Measurements from ENCODE around the gene COLEC12. TPM values are rescaled to one million over a fixed set of nuclear protein-coding genes. Genes with fewer than 3 reads are reported as not detected.

Gene COLEC12
- total RNA-seq, 1 donor from 2014 or later, result 7.3 TPM

- no peak for DNase-seq
- Histone ChIP-seq H3K27ac (replicated peaks) (no peak overlapping the region), H3K9me3 (replicated peaks) (no peaks in the 10 kb centered on the region), H3K4me1 (peaks cover 22% of the 10 kb centered on the region), H3K27me3 (ENCODE audit: low read depth) (no peaks in the 10 kb centered on the region), H3K36me3 (no peaks in the 10 kb centered on the region), H3K4me3 (no peak overlapping the region)
- TF ChIP-seq CTCF (IDR thresholded peaks at IDR 0.05; ENCODE audit: borderline replicate concordance), result no peak
- intact Hi-C loops (cut with micrococcal nuclease), result no loop called here
Observed at GRCh38 chr18:320155-320554, 180.3 kb downstream of the COLEC12 start.

- Histone ChIP-seq H3K4me3 (no peak overlapping the region), H3K36me3 (no peaks in the 10 kb centered on the region), H3K27ac (replicated peaks) (no peak overlapping the region), H3K27me3 (ENCODE audit: low read depth) (no peaks in the 10 kb centered on the region), H3K9me3 (replicated peaks) (no peaks in the 10 kb centered on the region), H3K4me1 (peaks cover 22% of the 10 kb centered on the region)
- no peak for TF ChIP-seq CTCF (IDR thresholded peaks at IDR 0.05; ENCODE audit: borderline replicate concordance)
- no peak for DNase-seq
- intact Hi-C loops (cut with micrococcal nuclease), result no loop called here
Observed at GRCh38 chr18:319720-320119, 180.8 kb downstream of the COLEC12 start.

GRCh38 chr18:318791-319291 lies 181.7 kb downstream of the COLEC12 start:
- no peak for TF ChIP-seq CTCF (IDR thresholded peaks at IDR 0.05; ENCODE audit: borderline replicate concordance)
- no peaks in the 10 kb centered on the region for H3K9me3 ChIP-seq (replicated peaks)
- no peaks in the 10 kb centered on the region for H3K36me3 ChIP-seq
- peaks cover 22% of the 10 kb centered on the region for H3K4me1 ChIP-seq
- intact Hi-C loops (cut with micrococcal nuclease), result no loop called here
- no peaks in the 10 kb centered on the region for H3K27me3 ChIP-seq (ENCODE audit: low read depth)
- no peak overlapping the region for H3K4me3 ChIP-seq
- no peak overlapping the region for H3K27ac ChIP-seq (replicated peaks)
- no peak for DNase-seq

GRCh38 chr18:317618-318017 lies 182.9 kb downstream of the COLEC12 start:
- Histone ChIP-seq H3K27me3 (ENCODE audit: low read depth) (no peaks in the 10 kb centered on the region), H3K4me3 (no peak overlapping the region), H3K9me3 (replicated peaks) (no peaks in the 10 kb centered on the region), H3K36me3 (no peaks in the 10 kb centered on the region), H3K4me1 (peaks cover 12% of the 10 kb centered on the region), H3K27ac (replicated peaks) (no peak overlapping the region)
- TF ChIP-seq CTCF (IDR thresholded peaks at IDR 0.05; ENCODE audit: borderline replicate concordance), result no peak
- intact Hi-C loops (cut with micrococcal nuclease), result no loop called here
- no peak for DNase-seq

- Histone ChIP-seq H3K9me3 (replicated peaks) (no peaks in the 10 kb centered on the region), H3K27me3 (ENCODE audit: low read depth) (no peaks in the 10 kb centered on the region), H3K4me3 (no peak overlapping the region), H3K36me3 (no peaks in the 10 kb centered on the region), H3K4me1 (peaks cover under 1% of the 10 kb centered on the region), H3K27ac (replicated peaks) (no peak overlapping the region)
- intact Hi-C loops (cut with micrococcal nuclease), result no loop called here
- no peak for TF ChIP-seq CTCF (IDR thresholded peaks at IDR 0.05; ENCODE audit: borderline replicate concordance)
- no peak for DNase-seq
Observed at GRCh38 chr18:316393-316792, 184.1 kb downstream of the COLEC12 start.
